GM18505 (cell line): ENCODE results near the gene LRRC2.
"Not testable (repeated sequence)": the region's sequence is repeated elsewhere in the genome, so short reads cannot be mapped to it uniquely, and the experiment has no call there.

Experiments used
- ATAC-seq: cut with Tn5 transposase; IDR thresholded peaks from one replicate; pipeline ENCODE4 v1.9.1; 2021; ENCODE audit not compliant: unreplicated experiment
- POLR2A ChIP-seq: IDR thresholded peaks from 4 replicates; pipeline ENCODE4 v1.6.1; 2011; ENCODE audit warnings: borderline replicate concordance; ENCODE audit not compliant: insufficient read depth, insufficient read length; ENCODE audit errors: extremely low read depth

LRRC2 gene

DNA sequence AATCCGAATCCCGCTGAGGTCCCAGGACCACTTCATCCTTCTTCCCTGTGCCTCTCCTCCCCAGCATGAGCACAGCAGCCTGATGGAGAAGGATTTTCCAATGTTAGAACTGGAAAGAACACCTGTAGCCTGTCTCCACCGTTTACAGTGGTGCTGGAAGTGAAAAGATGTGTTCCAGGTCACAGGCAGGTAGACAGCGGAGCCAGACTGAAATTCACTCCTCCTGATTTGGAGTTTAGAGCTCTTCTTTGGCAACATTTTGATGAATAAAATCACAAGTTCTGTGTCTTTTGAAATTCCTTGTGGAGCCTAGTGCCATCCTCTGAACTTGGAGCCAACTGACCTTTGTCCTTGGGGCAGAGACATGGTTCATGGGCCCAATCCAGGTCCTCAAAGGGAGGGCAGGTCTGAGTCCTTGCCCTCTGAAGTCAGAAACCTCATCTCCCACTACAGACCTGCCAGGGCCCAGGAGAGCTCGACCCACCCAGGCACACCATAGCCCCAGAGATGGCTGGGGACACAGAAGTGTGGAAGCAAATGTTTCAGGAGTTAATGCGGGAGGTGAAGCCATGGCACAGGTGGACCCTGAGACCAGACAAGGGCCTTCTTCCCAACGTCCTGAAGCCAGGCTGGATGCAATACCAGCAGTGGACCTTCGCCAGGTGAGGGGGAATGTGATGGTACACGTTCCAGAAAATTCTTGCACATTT lies 68.4 kb downstream of the LRRC2 start, which contains the start of gene RTP3:
Gene RTP3, plus strand, starts transcription at position 421 of the 710 bp plus-strand sequence. Its CDS starts 87 bp downstream, at position 508.
- no peak for TF ChIP-seq POLR2A

DNA sequence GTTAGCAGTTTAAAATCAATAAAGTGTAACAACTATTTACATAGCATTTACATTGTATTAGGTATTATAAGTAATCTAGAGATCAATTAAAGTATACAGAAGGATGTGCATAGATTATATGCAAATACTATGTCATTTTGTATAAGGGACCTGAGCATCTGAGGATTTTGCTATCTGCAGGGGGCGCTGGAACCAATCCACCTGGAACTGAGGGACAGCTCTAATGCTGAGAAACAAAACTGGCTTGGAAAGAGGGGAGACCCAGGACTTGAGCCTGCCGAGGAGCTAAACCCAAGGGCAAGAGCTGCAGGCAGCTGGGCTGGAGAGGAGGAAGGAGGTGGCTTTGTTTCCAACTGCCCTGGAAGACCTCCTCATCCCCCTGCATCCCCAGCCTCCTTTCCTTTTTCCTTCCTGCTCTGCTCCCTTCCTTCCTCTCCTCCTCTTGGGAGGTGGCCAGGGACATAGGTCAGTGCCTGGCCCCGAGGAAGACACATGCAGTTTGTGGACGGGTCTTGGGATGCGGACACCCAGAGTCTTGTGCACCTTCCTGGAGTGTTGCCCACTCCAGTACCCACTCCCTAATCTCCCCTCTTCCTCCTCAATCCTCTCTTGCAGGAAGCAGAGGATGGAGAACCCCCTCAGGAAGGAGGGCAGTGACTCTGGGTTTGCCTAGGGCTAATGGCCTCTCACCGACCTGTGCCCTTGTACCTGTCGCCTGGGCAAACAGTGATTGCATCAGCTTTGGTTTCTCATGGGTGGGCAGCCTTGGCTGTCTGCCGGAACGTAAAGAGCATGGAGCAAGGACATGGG lies 69.2 kb downstream of the LRRC2 start:
- ATAC-seq, result no peak
- TF ChIP-seq POLR2A, result no peak

More for the DNA sequence above, 68.4 kb downstream of the LRRC2 start, which contains the start of gene RTP3:
- ATAC-seq, result no peak

- ATAC-seq, result no peak
- no peak for TF ChIP-seq POLR2A
Observed at GRCh38 chr3:46495901-46496456, 70.1 kb downstream of the LRRC2 start.

DNA sequence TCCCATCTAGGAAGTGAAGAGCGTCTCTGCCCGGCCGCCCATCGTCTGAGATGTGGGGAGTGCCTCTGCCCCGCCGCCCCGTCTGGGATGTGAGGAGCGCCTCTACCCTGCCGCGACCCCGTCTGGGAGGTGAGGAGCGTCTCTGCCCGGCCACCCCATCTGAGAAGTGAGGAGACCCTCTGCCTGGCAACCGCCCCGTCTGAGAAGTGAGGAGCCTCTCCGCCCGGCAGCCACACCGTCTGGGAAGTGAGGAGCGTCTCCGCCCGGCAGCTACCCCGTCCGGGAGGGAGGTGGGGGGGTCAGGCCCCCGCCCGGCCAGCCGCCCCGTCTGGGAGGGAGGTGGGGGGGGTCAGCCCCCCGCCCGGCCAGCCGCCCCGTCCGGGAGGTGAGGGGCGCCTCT lies 71.6 kb downstream of the LRRC2 start:
- not testable (repeated sequence) for ATAC-seq

- ATAC-seq, result no peak
- no peak for TF ChIP-seq POLR2A
Observed at GRCh38 chr3:46492890-46493547, 73.1 kb downstream of the LRRC2 start.

DNA sequence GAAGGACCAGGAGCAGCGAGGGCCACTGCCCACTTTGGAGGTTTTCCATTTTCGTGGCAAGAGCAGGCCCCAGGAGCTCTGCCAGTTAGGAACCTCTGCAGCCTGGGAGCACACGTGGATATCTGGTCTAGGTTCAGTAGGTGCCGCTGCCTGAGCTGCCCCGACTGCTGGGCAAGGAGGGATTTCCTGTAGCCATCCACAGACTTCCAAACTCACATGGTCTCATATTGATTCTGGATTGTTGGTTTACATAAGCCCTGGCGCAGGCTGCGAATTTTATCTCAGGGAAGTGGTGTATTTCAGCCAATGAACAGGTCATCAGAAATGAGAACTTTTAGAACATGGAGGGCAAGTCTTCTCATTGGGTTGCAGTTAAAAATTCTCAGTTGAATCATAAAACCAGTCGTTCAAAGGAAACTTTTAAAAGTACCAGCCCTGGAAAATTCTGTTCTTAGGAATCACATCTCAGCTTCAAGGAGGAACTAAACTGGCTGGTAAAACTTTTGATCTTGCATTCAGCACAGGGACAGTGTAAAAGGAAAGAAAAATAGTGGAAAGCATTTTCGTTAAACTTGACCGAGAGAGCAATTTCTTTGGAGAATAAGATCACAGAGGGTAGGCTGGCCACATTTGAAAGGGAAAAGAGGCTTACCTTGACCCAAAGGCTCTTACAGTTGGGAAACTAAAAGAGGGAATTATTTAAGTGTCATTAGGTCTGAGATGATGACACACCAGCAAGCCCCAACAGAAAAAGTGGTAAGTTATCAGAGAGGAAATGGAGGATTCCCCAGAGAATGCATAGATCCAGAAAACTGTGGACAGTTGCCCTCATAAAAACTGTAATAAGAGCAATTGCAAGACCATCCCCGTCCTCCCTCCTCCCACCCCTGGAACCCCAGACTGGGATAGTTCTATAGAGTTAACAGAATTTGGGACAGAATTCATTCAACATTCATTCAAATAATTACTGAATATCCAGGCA lies 74.7 kb downstream of the LRRC2 start:
- TF ChIP-seq POLR2A, result no peak
- no peak for ATAC-seq

GRCh38 chr3:46490338-46491084 lies 75.6 kb downstream of the LRRC2 start:
- TF ChIP-seq POLR2A, result no peak
- ATAC-seq, result no peak

- no peak for ATAC-seq
- no peak for TF ChIP-seq POLR2A
Observed at GRCh38 chr3:46489875-46490274, 76.2 kb downstream of the LRRC2 start.

DNA sequence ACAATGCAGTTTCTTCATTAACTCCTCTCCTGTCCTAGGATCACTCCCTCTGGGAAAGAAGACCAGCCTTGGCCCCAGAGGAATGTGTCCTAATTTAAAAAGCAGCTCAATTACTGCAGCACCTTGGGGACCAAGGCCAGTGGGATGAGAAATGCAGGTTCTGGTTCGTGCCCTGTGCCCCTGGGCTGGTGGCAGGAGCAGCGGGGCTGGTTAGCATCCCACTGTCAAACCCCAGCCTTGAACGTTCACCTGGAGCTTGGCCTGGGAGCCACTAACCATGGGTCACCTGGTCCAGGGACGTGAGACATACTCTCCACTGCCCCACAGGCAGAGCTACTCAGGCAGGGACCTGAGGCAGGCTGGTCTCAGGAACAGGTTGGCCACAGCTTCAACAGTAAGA lies 76.7 kb downstream of the LRRC2 start:
- no peak for TF ChIP-seq POLR2A
- no peak for ATAC-seq

- ATAC-seq, result peak; percentile 77
- TF ChIP-seq POLR2A, result no peak
Observed at GRCh38 chr3:46488735-46489361, 77.3 kb downstream of the LRRC2 start.

DNA sequence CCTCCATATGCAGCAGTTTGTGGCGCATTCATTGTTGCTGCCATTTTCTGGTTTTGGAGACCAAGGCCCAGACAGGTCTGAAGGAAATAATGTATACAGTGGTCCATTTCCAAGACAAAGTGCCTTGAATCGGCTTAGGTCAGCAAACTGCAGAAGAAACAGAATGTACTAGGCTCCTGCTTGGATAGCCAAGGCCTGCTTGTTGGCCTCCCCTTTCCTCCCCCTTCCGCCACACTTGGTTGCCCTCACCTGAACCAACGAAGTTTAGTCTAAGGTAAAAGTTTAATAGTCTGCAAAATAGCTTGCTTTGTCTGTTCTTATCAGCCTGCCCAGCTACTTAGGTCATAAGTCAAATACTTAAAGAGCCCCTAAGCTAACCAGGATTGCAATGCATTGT lies 80.3 kb downstream of the LRRC2 start:
- ATAC-seq, result no peak
- TF ChIP-seq POLR2A, result no peak

DNA sequence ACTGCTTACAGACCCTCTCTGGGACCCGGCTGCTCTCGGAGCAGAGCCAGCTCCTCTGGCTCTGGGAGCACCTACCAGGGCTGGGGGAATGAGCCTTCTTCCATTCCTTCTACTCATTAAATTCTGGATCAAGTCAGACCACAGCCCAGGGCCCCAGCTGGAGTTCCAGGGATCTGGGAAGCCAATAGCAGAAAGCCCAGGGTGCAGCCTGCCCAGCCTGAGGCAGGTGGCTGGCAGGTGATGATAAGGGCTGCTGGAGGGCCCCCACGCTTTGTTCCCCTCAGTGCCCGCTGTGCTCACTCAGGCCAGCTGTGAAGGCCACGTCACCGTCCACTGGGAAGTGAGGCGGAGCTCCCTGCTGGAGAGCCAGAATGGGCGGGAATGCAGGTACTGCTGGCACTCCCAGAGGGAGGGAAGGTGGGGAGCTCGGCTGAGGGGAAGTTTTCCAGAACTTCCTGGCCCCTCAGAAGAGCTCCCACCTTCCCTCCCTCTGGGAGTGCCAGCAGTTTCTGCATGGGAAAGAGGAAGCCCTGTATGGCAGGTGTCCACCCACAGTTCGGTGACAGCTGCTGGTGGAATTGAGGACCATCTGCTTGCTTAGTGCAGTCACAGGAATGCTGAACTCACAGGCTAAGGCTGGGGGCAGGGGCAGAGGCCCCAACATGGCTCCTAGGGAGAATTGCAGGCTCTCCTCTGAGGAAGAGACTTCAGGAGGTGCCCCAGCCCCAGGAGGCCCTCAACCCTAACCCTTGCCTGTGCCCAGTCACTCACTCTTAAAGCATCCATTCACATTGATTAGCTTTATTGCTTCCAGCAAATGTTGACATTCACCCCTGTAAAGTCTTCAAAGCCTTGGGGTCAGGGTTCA lies 81.0 kb downstream of the LRRC2 start:
- no peak for ATAC-seq

More for the DNA sequence above, 81.0 kb downstream of the LRRC2 start:
- TF ChIP-seq POLR2A, result no peak
